ENCODE measurements around the gene CABP4. TPM values are rescaled to one million over a fixed set of nuclear protein-coding genes. Genes with fewer than 3 reads are reported as not detected.

CABP4 gene
- total and polyA plus RNA-seq, 9 donors, result 0.29 to 1.2 (median 0.66) TPM

GRCh38 chr11:67410984-67411784, 44.0 kb upstream of the CABP4 start:
- Histone ChIP-seq H3K27me3 (ENCODE audit: control insufficient read depth, insufficient read depth, low read length) (peaks cover 55% of the 10 kb centered on the region), H3K36me3 (ENCODE audit: control insufficient read depth, insufficient read depth, low read length) (peaks cover 2% of the 10 kb centered on the region), H3K4me1 (ENCODE audit: control insufficient read depth, insufficient read depth, low read length) (peaks cover 63% of the 10 kb centered on the region), H3K27ac (ENCODE audit: low read length) (no peak overlapping the region), H3K4me3 (ENCODE audit: low read length) (no peak overlapping the region), H3K9me3 (replicated peaks; ENCODE audit: control insufficient read depth, low read depth, low read length) (no peaks in the 10 kb centered on the region)
- WGBS (ENCODE audit: insufficient coverage), result 83% methylated on average over 7 of the region's 17 CpGs
- no peak for DNase-seq

- peaks cover 4% of the 10 kb centered on the region for H3K36me3 ChIP-seq (ENCODE audit: control insufficient read depth, insufficient read depth, low read length)
- no peak overlapping the region for H3K27ac ChIP-seq (ENCODE audit: low read length)
- no peak for DNase-seq
- no peaks in the 10 kb centered on the region for H3K9me3 ChIP-seq (replicated peaks; ENCODE audit: control insufficient read depth, low read depth, low read length)
- no CpG with 5 or more reads among the region's 7 CpGs for WGBS (ENCODE audit: insufficient coverage)
- H3K27me3 ChIP-seq (ENCODE audit: control insufficient read depth, insufficient read depth, low read length), result peaks cover 55% of the 10 kb centered on the region
- peaks cover 68% of the 10 kb centered on the region for H3K4me1 ChIP-seq (ENCODE audit: control insufficient read depth, insufficient read depth, low read length)
- H3K4me3 ChIP-seq (ENCODE audit: low read length), result no peak overlapping the region
These were observed 43.4 kb upstream of the CABP4 start for GRCh38 chr11:67411785-67412152.

GRCh38 chr11:67412495-67413179, 42.5 kb upstream of the CABP4 start:
- H3K9me3 ChIP-seq (replicated peaks; ENCODE audit: control insufficient read depth, low read depth, low read length), result no peaks in the 10 kb centered on the region
- peaks cover 74% of the 10 kb centered on the region for H3K4me1 ChIP-seq (ENCODE audit: control insufficient read depth, insufficient read depth, low read length)
- DNase-seq, result no peak
- H3K27ac ChIP-seq (ENCODE audit: low read length), result no peak overlapping the region
- no peak overlapping the region for H3K4me3 ChIP-seq (ENCODE audit: low read length)
- WGBS (ENCODE audit: insufficient coverage), result 59% methylated on average over 5 of the region's 9 CpGs
- peaks cover 4% of the 10 kb centered on the region for H3K36me3 ChIP-seq (ENCODE audit: control insufficient read depth, insufficient read depth, low read length)
- H3K27me3 ChIP-seq (ENCODE audit: control insufficient read depth, insufficient read depth, low read length), result peaks cover 53% of the 10 kb centered on the region

DNA sequence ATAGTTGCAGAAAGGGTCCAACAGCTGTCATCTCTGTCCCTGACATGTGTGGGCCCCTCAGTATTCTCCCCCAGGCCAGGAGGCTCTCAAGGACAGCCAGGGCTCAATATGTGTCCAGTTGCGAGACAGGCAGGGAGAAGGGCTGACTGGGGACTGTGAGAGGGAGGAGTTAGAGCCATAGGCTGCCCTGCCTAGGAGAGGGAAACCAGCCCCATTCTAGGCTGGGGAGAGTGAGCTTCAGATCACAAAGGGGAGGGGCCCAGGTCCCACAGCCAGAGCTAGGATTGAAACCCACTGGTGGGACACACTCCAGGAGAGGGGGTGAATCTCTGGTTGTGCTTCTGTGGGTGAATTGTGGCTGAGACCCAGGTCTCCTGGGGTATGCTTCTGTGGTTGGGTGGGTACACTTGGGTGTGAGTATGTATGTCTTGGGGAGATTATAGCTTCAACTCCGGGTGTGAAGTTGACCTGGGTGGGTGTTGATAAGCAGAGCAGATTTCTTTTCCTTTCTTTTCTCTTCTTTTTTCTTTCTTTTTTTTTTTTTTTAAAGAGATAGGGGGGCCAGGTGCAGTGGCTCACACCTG, 41.8 kb upstream of the CABP4 start:
- peaks cover 51% of the 10 kb centered on the region for H3K27me3 ChIP-seq (ENCODE audit: control insufficient read depth, insufficient read depth, low read length)
- no peaks in the 10 kb centered on the region for H3K9me3 ChIP-seq (replicated peaks; ENCODE audit: control insufficient read depth, low read depth, low read length)
- H3K4me3 ChIP-seq (ENCODE audit: low read length), result no peak overlapping the region
- H3K36me3 ChIP-seq (ENCODE audit: control insufficient read depth, insufficient read depth, low read length), result peaks cover 4% of the 10 kb centered on the region
- DNase-seq, result no peak
- 57% methylated on average over 1 of the region's 2 CpGs for WGBS (ENCODE audit: insufficient coverage)
- H3K4me1 ChIP-seq (ENCODE audit: control insufficient read depth, insufficient read depth, low read length), result peaks cover 75% of the 10 kb centered on the region
- H3K27ac ChIP-seq (ENCODE audit: low read length), result peak overlapping the region; percentile 29

- peaks cover 35% of the 10 kb centered on the region for H3K27me3 ChIP-seq (ENCODE audit: control insufficient read depth, insufficient read depth, low read length)
- no peaks in the 10 kb centered on the region for H3K9me3 ChIP-seq (replicated peaks; ENCODE audit: control insufficient read depth, low read depth, low read length)
- H3K36me3 ChIP-seq (ENCODE audit: control insufficient read depth, insufficient read depth, low read length), result peaks cover 4% of the 10 kb centered on the region
- DNase-seq, result no peak
- H3K4me1 ChIP-seq (ENCODE audit: control insufficient read depth, insufficient read depth, low read length), result peaks cover 72% of the 10 kb centered on the region
- 5% methylated on average over 43 of the region's 67 CpGs for WGBS (ENCODE audit: insufficient coverage)
- peak within 1 kb of the TSS; percentile 94 for H3K27ac ChIP-seq (ENCODE audit: low read length)
- peak within 1 kb of the TSS; percentile 44 for H3K4me3 ChIP-seq (ENCODE audit: low read length)
These were observed 39.5 kb upstream of the CABP4 start, which contains the start of gene CARNS1 for GRCh38 chr11:67415501-67416304. CARNS1 (plus strand) TSS chr11:67415678; CDS start chr11:67416200, 522 bp downstream.

- 46% methylated on average over 9 of the region's 21 CpGs for WGBS (ENCODE audit: insufficient coverage)
- DNase-seq, result no peak
- peaks cover 71% of the 10 kb centered on the region for H3K4me1 ChIP-seq (ENCODE audit: control insufficient read depth, insufficient read depth, low read length)
These were observed 38.5 kb upstream of the CABP4 start for GRCh38 chr11:67416416-67417335.

GRCh38 chr11:67417425-67417824, 37.7 kb upstream of the CABP4 start:
- 58% methylated on average over 10 of the region's 12 CpGs for WGBS (ENCODE audit: insufficient coverage)
- no peak for DNase-seq
- H3K9me3 ChIP-seq (replicated peaks; ENCODE audit: control insufficient read depth, low read depth, low read length), result no peaks in the 10 kb centered on the region
- peaks cover 20% of the 10 kb centered on the region for H3K27me3 ChIP-seq (ENCODE audit: control insufficient read depth, insufficient read depth, low read length)
- H3K27ac ChIP-seq (ENCODE audit: low read length), result peak overlapping the region; percentile 94
- peaks cover 71% of the 10 kb centered on the region for H3K4me1 ChIP-seq (ENCODE audit: control insufficient read depth, insufficient read depth, low read length)
- H3K4me3 ChIP-seq (ENCODE audit: low read length), result peak overlapping the region; percentile 1
- H3K36me3 ChIP-seq (ENCODE audit: control insufficient read depth, insufficient read depth, low read length), result peaks cover 7% of the 10 kb centered on the region

More at GRCh38 chr11:67416416-67417335, 38.5 kb upstream of the CABP4 start:
- Histone ChIP-seq H3K9me3 (replicated peaks; ENCODE audit: control insufficient read depth, low read depth, low read length) (no peaks in the 10 kb centered on the region), H3K27me3 (ENCODE audit: control insufficient read depth, insufficient read depth, low read length) (peaks cover 26% of the 10 kb centered on the region), H3K4me3 (ENCODE audit: low read length) (peak overlapping the region; percentile 44), H3K27ac (ENCODE audit: low read length) (peak overlapping the region; percentile 94), H3K36me3 (ENCODE audit: control insufficient read depth, insufficient read depth, low read length) (peaks cover 4% of the 10 kb centered on the region)

- WGBS (ENCODE audit: insufficient coverage), result 78% methylated on average over 21 of the region's 26 CpGs
- Histone ChIP-seq H3K27ac (ENCODE audit: low read length) (peak overlapping the region; percentile 94), H3K9me3 (replicated peaks; ENCODE audit: control insufficient read depth, low read depth, low read length) (no peaks in the 10 kb centered on the region), H3K4me1 (ENCODE audit: control insufficient read depth, insufficient read depth, low read length) (peaks cover 64% of the 10 kb centered on the region), H3K27me3 (ENCODE audit: control insufficient read depth, insufficient read depth, low read length) (peaks cover 15% of the 10 kb centered on the region), H3K4me3 (ENCODE audit: low read length) (peak overlapping the region; percentile 37), H3K36me3 (ENCODE audit: control insufficient read depth, insufficient read depth, low read length) (peaks cover 12% of the 10 kb centered on the region)
- DNase-seq, result peak; percentile 86
These were observed 36.5 kb upstream of the CABP4 start for GRCh38 chr11:67418476-67419281.

Measured in muscle of leg (tissue), 11 donors.